ENCODE data around the gene ARL15. TPM values are rescaled to one million over a fixed set of nuclear protein-coding genes. Genes with fewer than 3 reads are reported as not detected.

Gene ARL15
- total RNA-seq, 2 experiments from 2014 or later: 10.6 to 12.3 TPM

- H3K9me3 Mint-ChIP-seq (ENCODE audit: insufficient read depth): no peaks in the 10 kb centered on the region
- ChIA-PET POLR2A (no interaction called here), CTCF (no interaction called here)
- H3K4me1 Mint-ChIP-seq (ENCODE audit: low read depth): peaks cover 3% of the 10 kb centered on the region
- DNase-seq (no peak), ATAC-seq (no peak)
- H3K4me3 Mint-ChIP-seq: no peak overlapping the region
- no peaks in the 10 kb centered on the region for H3K36me3 Mint-ChIP-seq (ENCODE audit: low read depth)
- no peak overlapping the region for H3K27ac Mint-ChIP-seq
- no peaks in the 10 kb centered on the region for H3K27me3 Mint-ChIP-seq (ENCODE audit: low read depth)
Observed at GRCh38 chr5:53893626-53894025, 416.7 kb downstream of the ARL15 start.

DNA sequence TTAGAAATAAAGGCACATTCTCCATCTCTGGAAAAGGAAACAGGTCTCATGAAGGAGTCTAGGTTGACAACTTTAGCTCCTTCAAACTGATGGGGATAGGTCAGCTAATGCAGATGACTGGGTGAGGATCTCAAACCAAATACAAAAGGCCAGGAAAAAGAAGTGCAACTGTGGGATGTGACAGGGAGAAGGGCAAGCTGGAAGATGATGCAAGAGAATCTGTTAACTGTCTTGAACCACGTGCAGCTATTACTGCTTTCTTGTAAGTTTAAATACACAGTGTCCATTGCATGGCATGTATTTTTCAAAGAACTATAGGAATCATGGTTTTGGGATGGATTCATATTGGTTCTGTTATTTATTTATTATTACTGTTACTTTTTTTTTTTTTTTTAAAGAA, 418.1 kb downstream of the ARL15 start:
- Mint-ChIP-seq H3K4me1 (ENCODE audit: low read depth) (peaks cover 3% of the 10 kb centered on the region), H3K27me3 (ENCODE audit: low read depth) (no peaks in the 10 kb centered on the region), H3K36me3 (ENCODE audit: low read depth) (no peaks in the 10 kb centered on the region), H3K9me3 (ENCODE audit: insufficient read depth) (no peaks in the 10 kb centered on the region), H3K27ac (no peak overlapping the region), H3K4me3 (no peak overlapping the region)
- POLR2A ChIA-PET: no interaction called here
- DNase-seq (no peak), ATAC-seq (no peak)
- CTCF ChIA-PET: no interaction called here

DNA sequence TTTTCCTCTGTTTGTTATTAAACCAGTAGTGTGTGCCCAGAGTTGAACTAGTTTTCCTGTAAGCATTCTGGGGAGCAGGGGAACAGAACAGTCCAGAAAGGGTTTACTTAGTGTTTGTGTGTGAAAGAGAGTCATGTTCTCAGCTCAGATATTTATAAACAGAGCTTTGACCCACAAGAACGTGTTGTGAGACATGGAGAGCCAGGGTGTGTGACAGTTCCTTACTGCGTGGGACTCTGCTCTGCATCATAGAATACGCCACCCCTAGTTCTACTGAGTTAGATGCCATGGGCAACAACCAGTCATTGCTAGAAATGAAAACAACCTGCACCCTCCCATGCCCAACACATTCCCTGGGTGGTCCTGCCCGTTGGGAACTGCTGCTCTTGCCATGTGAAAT, 419.2 kb downstream of the ARL15 start:
- Mint-ChIP-seq H3K36me3 (ENCODE audit: low read depth) (no peaks in the 10 kb centered on the region), H3K4me1 (ENCODE audit: low read depth) (peaks cover 3% of the 10 kb centered on the region), H3K4me3 (no peak overlapping the region), H3K27ac (no peak overlapping the region), H3K9me3 (ENCODE audit: insufficient read depth) (no peaks in the 10 kb centered on the region), H3K27me3 (ENCODE audit: low read depth) (no peaks in the 10 kb centered on the region)
- ChIA-PET POLR2A (no interaction called here), CTCF (no interaction called here)
- no peak for DNase-seq
- no peak for ATAC-seq

DNA sequence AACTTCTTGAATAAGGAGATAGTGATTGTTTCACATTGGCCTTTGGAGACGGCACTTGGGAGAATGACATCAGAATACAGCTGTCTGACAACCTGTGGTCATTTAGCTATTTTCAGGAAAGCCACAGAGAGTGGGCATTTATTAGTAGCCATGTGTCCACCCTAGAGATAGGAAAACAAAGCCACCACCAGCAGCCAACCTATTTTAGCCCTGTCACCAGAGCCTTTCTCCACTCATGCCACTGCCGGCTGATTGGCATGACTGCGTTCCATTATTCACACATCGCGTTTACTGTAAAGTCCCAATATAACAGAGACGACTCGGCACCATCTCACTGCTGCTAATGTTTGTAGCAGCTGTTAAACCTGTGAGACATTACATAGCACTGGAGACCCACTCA, 419.9 kb downstream of the ARL15 start:
- H3K9me3 Mint-ChIP-seq (ENCODE audit: insufficient read depth): no peaks in the 10 kb centered on the region
- H3K27ac Mint-ChIP-seq: no peak overlapping the region
- DNase-seq (no peak), ATAC-seq (no peak)
- ChIA-PET CTCF (no interaction called here), POLR2A (no interaction called here)
- H3K36me3 Mint-ChIP-seq (ENCODE audit: low read depth): no peaks in the 10 kb centered on the region
- H3K4me3 Mint-ChIP-seq: no peak overlapping the region
- no peaks in the 10 kb centered on the region for H3K27me3 Mint-ChIP-seq (ENCODE audit: low read depth)
- H3K4me1 Mint-ChIP-seq (ENCODE audit: low read depth): peaks cover 3% of the 10 kb centered on the region

DNA sequence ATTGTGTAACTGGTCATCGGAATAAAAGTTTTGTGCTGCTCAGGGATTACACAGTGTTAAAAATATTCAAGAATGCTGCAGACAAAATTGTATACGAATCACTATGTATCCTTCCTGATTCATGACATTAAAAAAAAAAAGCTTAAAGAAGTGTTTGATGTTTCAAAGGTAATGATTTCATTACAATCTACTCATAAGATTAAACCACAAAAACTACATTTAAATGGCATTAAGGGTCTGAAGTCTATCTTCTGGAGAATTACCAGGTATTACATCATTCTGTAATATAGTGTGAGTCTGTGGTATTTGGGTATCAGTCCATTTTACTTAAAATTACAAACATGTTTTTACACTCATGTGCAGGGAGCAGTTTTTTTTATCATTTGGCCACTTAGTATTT, 425.5 kb downstream of the ARL15 start:
- no peak overlapping the region for H3K27ac Mint-ChIP-seq
- CTCF ChIA-PET: no interaction called here
- H3K9me3 Mint-ChIP-seq (ENCODE audit: insufficient read depth): no peaks in the 10 kb centered on the region
- peaks cover 4% of the 10 kb centered on the region for H3K4me1 Mint-ChIP-seq (ENCODE audit: low read depth)
- no peak overlapping the region for H3K4me3 Mint-ChIP-seq
- no peaks in the 10 kb centered on the region for H3K36me3 Mint-ChIP-seq (ENCODE audit: low read depth)
- ATAC-seq (no peak), DNase-seq (no peak)
- no peaks in the 10 kb centered on the region for H3K27me3 Mint-ChIP-seq (ENCODE audit: low read depth)
- POLR2A ChIA-PET: no interaction called here

GRCh38 chr5:53884417-53884816, 426.0 kb downstream of the ARL15 start:
- Mint-ChIP-seq H3K9me3 (ENCODE audit: insufficient read depth) (no peaks in the 10 kb centered on the region), H3K4me1 (ENCODE audit: low read depth) (peaks cover 4% of the 10 kb centered on the region), H3K36me3 (ENCODE audit: low read depth) (no peaks in the 10 kb centered on the region), H3K4me3 (no peak overlapping the region), H3K27me3 (ENCODE audit: low read depth) (no peaks in the 10 kb centered on the region), H3K27ac (no peak overlapping the region)
- no peak for ATAC-seq
- CTCF ChIA-PET: no interaction called here
- no peak for DNase-seq
- POLR2A ChIA-PET: no interaction called here

DNA sequence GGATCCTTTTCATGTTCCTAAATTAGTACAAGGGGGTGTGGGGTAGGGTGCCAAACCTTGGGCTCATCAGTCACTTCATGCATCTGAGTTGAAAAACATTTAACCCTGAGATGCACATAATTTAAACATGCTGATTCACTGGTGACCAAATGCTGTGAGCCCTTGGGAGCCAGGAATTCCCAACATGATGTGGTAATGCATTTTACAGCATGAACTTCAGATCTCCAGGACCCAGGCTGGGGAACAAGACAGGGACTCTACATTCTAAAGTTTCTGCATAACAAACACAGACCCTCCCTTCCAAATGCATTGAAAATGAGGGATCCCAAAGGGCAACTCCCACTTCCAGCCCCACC, 427.7 kb downstream of the ARL15 start:
- Mint-ChIP-seq H3K27ac (no peak overlapping the region), H3K36me3 (ENCODE audit: low read depth) (no peaks in the 10 kb centered on the region), H3K4me1 (ENCODE audit: low read depth) (peaks cover 4% of the 10 kb centered on the region), H3K9me3 (ENCODE audit: insufficient read depth) (no peaks in the 10 kb centered on the region), H3K27me3 (ENCODE audit: low read depth) (no peaks in the 10 kb centered on the region), H3K4me3 (no peak overlapping the region)
- DNase-seq: no peak
- CTCF ChIA-PET: no interaction called here
- ATAC-seq: no peak
- POLR2A ChIA-PET: no interaction called here

DNA sequence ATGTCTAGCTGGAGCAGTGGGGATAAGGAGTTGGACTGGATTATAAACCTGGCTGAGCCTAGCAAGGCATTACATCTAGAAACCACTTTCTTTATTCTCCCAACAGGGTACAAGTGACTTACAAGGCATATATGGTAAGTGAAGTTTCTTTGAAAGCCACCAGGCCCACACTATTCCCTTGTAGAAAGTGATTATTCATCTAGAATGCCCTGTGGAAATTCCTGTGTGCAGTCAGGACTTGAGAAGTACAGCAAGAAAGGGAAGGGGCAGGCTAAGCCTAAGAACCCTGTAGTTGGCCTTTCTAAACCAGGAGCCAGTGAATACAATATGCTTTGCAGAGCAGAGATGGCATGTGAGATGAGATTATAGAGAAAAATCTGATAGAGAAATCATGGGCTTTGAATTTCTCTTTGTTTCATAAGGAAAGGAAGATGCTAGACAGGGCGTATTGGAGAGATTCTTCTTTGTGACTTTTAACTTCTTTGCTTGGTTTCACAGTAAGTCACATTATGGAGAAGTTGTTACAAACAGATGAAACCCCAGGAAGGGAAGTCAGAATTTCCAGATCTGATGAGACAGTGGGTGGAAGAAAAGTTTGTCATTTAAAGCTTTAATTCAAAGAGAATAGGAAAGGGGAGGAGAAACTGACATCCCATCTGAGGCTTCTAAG, 428.2 kb downstream of the ARL15 start:
- Mint-ChIP-seq H3K27ac (no peak overlapping the region), H3K9me3 (ENCODE audit: insufficient read depth) (no peaks in the 10 kb centered on the region), H3K27me3 (ENCODE audit: low read depth) (no peaks in the 10 kb centered on the region), H3K4me1 (ENCODE audit: low read depth) (peaks cover 4% of the 10 kb centered on the region), H3K36me3 (ENCODE audit: low read depth) (no peaks in the 10 kb centered on the region), H3K4me3 (no peak overlapping the region)
- ATAC-seq: no peak
- ChIA-PET POLR2A (no interaction called here), CTCF (no interaction called here)
- DNase-seq: no peak

GRCh38 chr5:53879708-53880323, 430.6 kb downstream of the ARL15 start:
- H3K4me3 Mint-ChIP-seq: no peak overlapping the region
- H3K9me3 Mint-ChIP-seq (ENCODE audit: insufficient read depth): no peaks in the 10 kb centered on the region
- H3K36me3 Mint-ChIP-seq (ENCODE audit: low read depth): no peaks in the 10 kb centered on the region
- H3K27ac Mint-ChIP-seq: no peak overlapping the region
- DNase-seq (no peak), ATAC-seq (no peak)
- ChIA-PET POLR2A (no interaction called here), CTCF (no interaction called here)
- peaks cover 4% of the 10 kb centered on the region for H3K4me1 Mint-ChIP-seq (ENCODE audit: low read depth)
- H3K27me3 Mint-ChIP-seq (ENCODE audit: low read depth): no peaks in the 10 kb centered on the region

- H3K36me3 Mint-ChIP-seq (ENCODE audit: low read depth): no peaks in the 10 kb centered on the region
- H3K4me3 Mint-ChIP-seq: no peak overlapping the region
- DNase-seq (no peak), ATAC-seq (no peak)
- no peaks in the 10 kb centered on the region for H3K27me3 Mint-ChIP-seq (ENCODE audit: low read depth)
- H3K9me3 Mint-ChIP-seq (ENCODE audit: insufficient read depth): no peaks in the 10 kb centered on the region
- POLR2A ChIA-PET: no interaction called here
- H3K27ac Mint-ChIP-seq: no peak overlapping the region
- no peaks in the 10 kb centered on the region for H3K4me1 Mint-ChIP-seq (ENCODE audit: low read depth)
- CTCF ChIA-PET: no interaction called here
Observed at GRCh38 chr5:53878015-53878414, 432.4 kb downstream of the ARL15 start.

DNA sequence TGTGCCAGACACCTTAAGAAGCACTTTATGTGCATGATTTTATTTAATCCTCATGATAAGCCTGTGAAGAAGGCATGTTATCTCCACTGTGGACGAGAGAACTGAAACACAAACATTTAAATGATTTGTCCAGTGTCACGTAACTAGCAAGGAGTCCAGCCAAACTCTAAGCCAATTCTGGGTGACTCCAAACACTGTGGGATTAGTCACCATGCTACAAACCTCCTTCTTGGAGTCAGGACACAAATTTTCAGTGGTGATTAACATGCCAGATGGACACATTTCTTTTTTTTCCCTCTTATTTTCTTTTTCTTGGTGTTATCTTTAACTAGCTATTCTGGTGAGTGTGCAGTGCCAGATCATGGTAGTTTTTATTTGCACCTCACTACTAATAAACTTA, 433.1 kb downstream of the ARL15 start:
- H3K27me3 Mint-ChIP-seq (ENCODE audit: low read depth): no peaks in the 10 kb centered on the region
- no peak overlapping the region for H3K27ac Mint-ChIP-seq
- H3K4me3 Mint-ChIP-seq: no peak overlapping the region
- no peaks in the 10 kb centered on the region for H3K36me3 Mint-ChIP-seq (ENCODE audit: low read depth)
- ChIA-PET CTCF (no interaction called here), POLR2A (no interaction called here)
- no peaks in the 10 kb centered on the region for H3K4me1 Mint-ChIP-seq (ENCODE audit: low read depth)
- no peaks in the 10 kb centered on the region for H3K9me3 Mint-ChIP-seq (ENCODE audit: insufficient read depth)
- DNase-seq (no peak), ATAC-seq (no peak)

GRCh38 chr5:53874409-53874808, 436.0 kb downstream of the ARL15 start:
- H3K27ac Mint-ChIP-seq: no peak overlapping the region
- ATAC-seq (no peak), DNase-seq (no peak)
- no peaks in the 10 kb centered on the region for H3K4me1 Mint-ChIP-seq (ENCODE audit: low read depth)
- ChIA-PET POLR2A (no interaction called here), CTCF (no interaction called here)
- H3K27me3 Mint-ChIP-seq (ENCODE audit: low read depth): no peaks in the 10 kb centered on the region
- no peaks in the 10 kb centered on the region for H3K36me3 Mint-ChIP-seq (ENCODE audit: low read depth)
- H3K9me3 Mint-ChIP-seq (ENCODE audit: insufficient read depth): no peaks in the 10 kb centered on the region
- H3K4me3 Mint-ChIP-seq: no peak overlapping the region

DNA sequence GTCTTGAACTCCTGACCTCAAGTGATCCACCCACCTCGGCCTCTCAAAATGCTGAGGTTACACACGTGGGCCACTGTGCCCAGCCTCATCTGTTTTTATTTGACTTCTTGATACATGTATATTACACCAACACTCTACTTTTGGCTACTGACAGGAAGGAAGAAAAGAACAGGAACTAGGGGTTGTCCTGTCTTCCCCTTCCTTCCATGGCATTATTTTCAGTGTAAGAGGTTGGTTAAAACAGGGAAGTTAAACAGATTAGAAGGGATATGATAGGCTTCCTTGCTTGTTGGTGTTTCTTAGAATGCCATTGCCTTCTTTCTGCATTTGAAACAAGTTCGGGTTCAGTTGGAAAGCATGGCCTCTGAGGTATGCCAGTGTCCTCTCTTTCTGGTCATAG, 437.1 kb downstream of the ARL15 start:
- no peak for DNase-seq
- H3K27me3 Mint-ChIP-seq (ENCODE audit: low read depth): no peaks in the 10 kb centered on the region
- no peak for ATAC-seq
- H3K36me3 Mint-ChIP-seq (ENCODE audit: low read depth): no peaks in the 10 kb centered on the region
- no peak overlapping the region for H3K27ac Mint-ChIP-seq
- H3K4me3 Mint-ChIP-seq: no peak overlapping the region
- no peaks in the 10 kb centered on the region for H3K4me1 Mint-ChIP-seq (ENCODE audit: low read depth)
- ChIA-PET CTCF (no interaction called here), POLR2A (no interaction called here)
- no peaks in the 10 kb centered on the region for H3K9me3 Mint-ChIP-seq (ENCODE audit: insufficient read depth)
